ENCODE measurements around the gene CRTAC1. TPM values are rescaled to one million over a fixed set of nuclear protein-coding genes. Genes with fewer than 3 reads are reported as not detected.

The CRTAC1 gene
- total RNA-seq, 4 donors from 2014 or later, result 1.4 to 3.5 (median 2.3) TPM

- no peak for TF ChIP-seq CTCF (IDR thresholded peaks at IDR 0.05)
- DNase-seq (ENCODE audit: low spot score in 2 of 2), result no peak
- 30 to 33% methylated on average over 12 of the region's 12 CpGs for WGBS, 2 donors
These were observed 141.7 kb downstream of the CRTAC1 start for GRCh38 chr10:97888641-97889262.

GRCh38 chr10:97888134-97888533 is 142.3 kb downstream of the CRTAC1 start:
- 91 to 92% methylated on average over 7 of the region's 7 CpGs for WGBS, 2 donors
- TF ChIP-seq CTCF (IDR thresholded peaks at IDR 0.05), result no peak
- no peak for TF ChIP-seq POLR2A (IDR thresholded peaks at IDR 0.05)
- no peak overlapping the region for H3K4me3 ChIP-seq (ENCODE audit: low read depth, poor library complexity, severe bottlenecking)
- DNase-seq (ENCODE audit: low spot score in 2 of 2), result no peak
- intact Hi-C loops (cut with DNase I; ENCODE audit: low total_unique reads), result no loop called here

More at GRCh38 chr10:97888641-97889262, 141.7 kb downstream of the CRTAC1 start:
- intact Hi-C loops (cut with DNase I; ENCODE audit: low total_unique reads), result no loop called here
- no peak overlapping the region for H3K4me3 ChIP-seq (ENCODE audit: low read depth, poor library complexity, severe bottlenecking)

GRCh38 chr10:97887399-97887798 is 143.0 kb downstream of the CRTAC1 start:
- intact Hi-C loops (cut with DNase I; ENCODE audit: low total_unique reads), result no loop called here
- no peak overlapping the region for H3K4me3 ChIP-seq (ENCODE audit: low read depth, poor library complexity, severe bottlenecking)
- DNase-seq (ENCODE audit: low spot score in 2 of 2), result no peak
- TF ChIP-seq CTCF (IDR thresholded peaks at IDR 0.05), result no peak
- TF ChIP-seq POLR2A (IDR thresholded peaks at IDR 0.05), result no peak
- WGBS, 2 donors, result 87 to 89% methylated on average over 6 of the region's 6 CpGs

GRCh38 chr10:97886286-97886685 is 144.1 kb downstream of the CRTAC1 start:
- no peak for TF ChIP-seq POLR2A (IDR thresholded peaks at IDR 0.05)
- TF ChIP-seq CTCF (IDR thresholded peaks at IDR 0.05), result no peak
- intact Hi-C loops (cut with DNase I; ENCODE audit: low total_unique reads), result no loop called here
- 78 to 88% methylated on average over 5 of the region's 5 CpGs for WGBS, 2 donors
- DNase-seq (ENCODE audit: low spot score in 2 of 2), result no peak
- no peak overlapping the region for H3K4me3 ChIP-seq (ENCODE audit: low read depth, poor library complexity, severe bottlenecking)

- no peak for TF ChIP-seq CTCF (IDR thresholded peaks at IDR 0.05)
- no peak for TF ChIP-seq POLR2A (IDR thresholded peaks at IDR 0.05)
- intact Hi-C loops (cut with DNase I; ENCODE audit: low total_unique reads), result no loop called here
- H3K4me3 ChIP-seq (ENCODE audit: low read depth, poor library complexity, severe bottlenecking), result no peak overlapping the region
- 74 to 75% methylated on average over 3 of the region's 3 CpGs for WGBS, 2 donors
- no peak for DNase-seq (ENCODE audit: low spot score in 2 of 2)
These were observed 147.3 kb downstream of the CRTAC1 start for GRCh38 chr10:97883092-97883485.

All from lower leg skin (tissue), 4 donors.